ENCODE data around the gene NOTCH2.

The NOTCH2 gene

DNA sequence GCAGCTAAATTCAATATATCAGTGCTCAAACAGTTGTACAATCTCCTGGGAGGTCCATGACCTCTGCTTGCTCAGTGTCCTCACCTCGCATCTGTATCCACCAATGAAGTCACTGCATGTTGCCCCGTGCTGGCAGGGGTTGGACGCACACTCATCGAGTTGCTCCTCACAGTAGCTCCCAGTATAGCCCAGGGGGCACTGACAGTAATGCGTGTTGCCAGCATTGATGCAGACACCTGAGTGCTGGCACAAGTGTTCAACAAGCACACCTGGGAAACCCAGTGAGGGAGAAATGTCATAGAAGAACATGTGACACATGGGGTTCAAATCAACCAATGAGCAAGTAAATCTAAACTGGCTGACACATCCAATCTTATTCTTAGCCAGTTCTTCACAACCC is 132.3 kb downstream of the NOTCH2 start:
- DNase-seq = no peak

DNA sequence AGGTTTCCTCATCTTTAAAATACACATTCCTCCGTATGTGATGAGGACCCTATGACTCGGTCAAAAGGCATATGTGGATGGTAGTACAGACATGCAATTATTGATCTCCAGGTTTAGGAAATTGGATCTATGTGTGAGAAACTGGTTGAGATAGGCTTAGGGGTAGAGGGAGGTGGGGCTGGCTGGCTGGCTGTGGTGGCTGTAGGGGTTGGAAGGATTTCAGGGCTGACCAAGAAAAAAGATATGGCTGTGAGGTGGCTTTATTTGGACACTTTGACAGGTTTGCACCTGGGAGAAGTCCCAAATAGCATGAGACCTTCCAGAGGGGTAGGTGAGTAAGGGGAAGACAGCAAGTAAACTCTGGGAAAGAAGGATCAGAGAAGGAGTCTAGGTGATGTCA is 133.5 kb downstream of the NOTCH2 start:
- no peak for DNase-seq

DNA sequence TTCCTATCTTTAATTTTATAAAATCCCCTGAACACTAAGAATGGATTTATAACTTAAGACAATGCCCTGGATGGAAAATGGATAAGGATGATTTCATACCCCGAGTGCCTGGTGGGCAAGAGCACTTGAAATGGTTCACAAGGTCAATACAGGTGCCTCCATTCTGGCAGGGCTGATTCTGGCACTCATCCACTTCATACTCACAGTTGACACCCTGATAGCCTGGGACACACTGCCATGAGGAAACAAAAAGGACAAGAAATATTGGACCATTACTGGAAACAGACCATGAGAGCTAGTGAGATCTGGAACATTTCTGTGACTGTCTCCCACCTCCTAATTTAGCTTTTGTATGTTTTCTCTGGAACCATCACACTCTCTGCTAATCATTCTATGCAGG is 134.1 kb downstream of the NOTCH2 start:
- DNase-seq = no peak

DNA sequence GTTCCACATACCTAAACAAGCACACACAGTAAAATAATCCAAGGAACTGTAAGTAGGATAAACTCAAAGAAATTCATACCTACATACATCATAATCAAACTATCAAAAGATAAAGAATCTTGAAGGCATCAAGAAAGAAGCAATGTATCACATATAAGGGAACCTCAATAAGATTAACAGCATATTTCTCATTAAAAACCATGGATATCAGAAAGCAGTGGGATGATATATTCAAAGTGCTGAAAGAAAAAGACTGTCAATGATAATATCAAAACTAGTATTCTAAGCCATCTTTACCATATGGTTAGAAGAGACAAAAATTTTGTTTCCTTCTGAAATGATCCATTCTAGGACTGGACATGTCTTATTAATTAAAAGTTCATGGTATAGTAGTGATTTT is 136.1 kb downstream of the NOTCH2 start:
- no peak for DNase-seq

DNA sequence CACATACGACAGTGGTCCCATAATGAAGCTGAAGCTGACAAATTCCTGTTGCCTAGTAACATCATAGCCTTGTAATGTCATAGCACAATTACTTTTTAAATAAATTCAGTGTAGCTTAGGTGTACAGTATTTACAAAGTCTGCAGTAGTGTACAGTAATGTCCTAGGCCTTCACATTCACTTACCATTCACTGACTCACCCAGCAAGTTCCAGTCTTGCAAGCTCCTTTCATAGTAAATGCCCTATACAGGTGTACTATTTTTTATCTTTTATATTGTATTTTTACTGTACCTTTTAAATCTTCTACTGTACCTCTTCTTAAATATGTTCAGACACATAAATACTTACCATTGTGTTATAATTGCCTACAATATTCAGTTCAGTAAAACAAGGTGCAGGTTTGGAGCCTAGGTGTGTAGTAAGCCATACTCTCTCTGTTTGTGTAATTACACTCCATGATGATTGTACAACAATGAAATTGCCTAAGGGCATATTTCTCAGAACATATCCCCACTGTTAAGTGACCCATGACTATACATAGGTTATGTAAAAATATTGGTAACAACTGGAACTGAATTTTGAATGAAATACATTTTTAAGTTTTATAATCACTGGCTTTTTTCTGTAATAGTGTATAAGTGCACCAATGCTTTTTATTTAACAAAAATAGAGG is 139.7 kb downstream of the NOTCH2 start:
- no peak for DNase-seq

DNA sequence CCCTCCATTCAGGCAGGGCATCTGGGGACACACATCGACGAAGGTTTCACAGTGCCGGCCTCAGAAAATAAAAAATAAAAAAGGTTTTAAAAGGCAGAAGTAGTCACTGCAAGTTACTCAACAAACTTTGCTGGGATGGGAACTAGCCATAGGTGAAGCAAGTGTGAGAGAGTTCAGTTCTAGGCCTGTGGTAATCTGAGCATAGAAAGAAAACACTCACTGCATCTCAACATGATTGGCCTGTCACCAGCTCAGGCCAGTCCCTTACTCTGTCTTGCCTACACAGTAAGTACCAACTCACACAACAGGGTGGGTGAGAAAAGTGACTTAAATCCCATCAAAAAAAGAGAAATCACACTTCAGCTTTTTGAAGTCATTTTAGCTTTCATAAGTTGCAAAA is 142.9 kb downstream of the NOTCH2 start:
- DNase-seq = no peak

DNA sequence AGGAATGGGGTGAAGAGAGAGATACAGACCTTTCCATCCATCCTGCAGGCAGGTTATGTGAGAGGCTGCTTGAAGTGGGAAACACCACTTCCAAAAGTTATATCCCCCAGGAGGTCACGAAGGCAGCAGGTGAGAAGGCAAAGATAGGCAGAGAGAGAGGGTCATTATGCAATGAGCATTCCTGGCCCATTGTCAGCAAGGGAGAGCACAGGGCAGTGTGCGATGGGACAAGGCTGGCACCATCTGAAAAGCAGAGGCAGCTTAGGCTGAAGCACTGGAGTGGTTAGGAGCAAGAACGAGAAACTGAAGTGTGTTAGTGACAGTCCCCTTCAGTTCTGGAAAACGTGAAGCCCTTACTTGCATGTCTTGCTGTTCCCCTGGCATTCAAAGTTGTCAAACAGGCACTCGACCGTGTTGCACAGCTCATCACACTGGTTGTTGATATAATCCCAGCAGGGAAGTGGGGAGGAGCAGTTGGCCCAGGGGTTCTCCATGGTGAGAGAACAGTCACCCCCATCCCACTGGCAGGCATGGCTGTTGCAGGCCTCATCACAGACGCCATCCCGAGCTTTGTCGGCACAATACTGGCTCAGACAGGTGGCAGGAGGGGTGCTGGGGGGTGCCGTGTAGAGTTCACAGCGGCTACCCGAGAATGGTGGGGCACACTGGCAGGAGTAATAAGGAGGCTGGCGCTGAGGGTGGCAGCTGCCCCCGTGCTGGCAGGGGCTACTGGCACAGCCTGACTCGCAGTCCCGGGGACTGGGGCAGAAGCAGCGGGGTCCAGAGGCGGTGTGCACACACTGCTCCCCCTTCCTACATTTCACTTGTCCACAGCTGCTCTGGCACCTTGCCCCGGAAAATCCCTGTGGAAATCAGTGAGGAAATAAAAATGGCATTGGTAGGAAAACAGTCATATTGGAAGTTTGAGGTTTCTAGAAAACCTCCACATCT is 144.2 kb downstream of the NOTCH2 start:
- DNase-seq = no peak

DNA sequence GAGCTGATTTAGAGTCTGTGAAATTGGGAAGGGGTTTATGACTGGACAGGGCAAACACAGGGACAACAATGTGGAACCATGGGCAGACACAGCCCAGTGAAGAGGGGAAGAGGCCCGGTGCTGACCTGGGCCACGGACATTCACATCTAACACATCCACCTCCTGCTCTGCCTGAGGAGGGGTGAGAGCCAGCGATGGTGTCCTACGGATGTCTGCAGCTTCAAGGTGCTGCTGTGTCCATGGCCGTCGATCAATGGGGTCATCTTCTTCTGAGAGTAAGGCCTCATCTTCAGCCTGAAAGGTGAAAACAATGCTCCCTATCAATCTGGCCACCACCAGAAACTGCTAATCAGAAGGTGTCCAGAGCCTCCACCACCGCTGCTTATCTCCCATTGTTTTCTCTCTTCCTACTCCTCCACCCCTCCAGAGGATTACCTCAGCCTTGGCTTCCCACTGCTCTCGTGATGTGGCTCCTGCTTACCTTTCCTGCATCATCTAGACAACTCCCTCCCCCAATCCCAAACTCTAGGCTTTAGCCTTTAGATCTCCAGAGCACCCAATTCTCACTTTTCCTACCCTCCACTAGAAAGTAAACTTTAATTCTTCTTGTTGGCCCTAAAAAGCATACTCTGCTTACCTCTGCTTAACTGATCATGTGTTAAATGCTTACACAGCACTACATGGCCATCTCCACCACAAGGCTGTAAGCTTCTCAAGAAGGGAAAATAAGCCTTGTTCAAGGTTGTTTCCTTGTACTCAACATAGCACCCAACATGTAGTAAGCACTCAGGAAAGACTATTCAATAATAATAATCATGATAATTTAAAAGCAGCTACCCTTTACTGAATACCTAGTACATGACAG is 149.1 kb downstream of the NOTCH2 start:
- DNase-seq = no peak

DNA sequence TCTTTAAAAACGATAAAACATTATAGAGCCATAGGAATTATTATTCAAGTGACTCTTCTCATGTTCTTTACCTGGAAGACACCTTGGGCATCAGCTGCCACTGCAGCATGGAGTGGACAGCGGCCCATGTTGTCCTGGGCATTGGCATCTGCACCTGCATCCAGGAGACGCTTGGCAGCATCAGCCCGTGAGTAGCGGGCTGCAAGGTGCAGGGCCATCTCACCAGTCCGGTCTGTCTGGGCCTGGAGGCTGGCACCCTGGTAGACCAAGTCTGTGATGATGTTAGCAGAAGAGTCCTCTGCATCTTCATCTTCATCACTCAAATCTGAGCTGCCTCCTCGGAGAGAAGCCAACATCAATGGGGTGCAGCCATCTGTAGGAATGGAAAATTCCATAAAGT is 150.2 kb downstream of the NOTCH2 start:
- DNase-seq = no peak

DNA sequence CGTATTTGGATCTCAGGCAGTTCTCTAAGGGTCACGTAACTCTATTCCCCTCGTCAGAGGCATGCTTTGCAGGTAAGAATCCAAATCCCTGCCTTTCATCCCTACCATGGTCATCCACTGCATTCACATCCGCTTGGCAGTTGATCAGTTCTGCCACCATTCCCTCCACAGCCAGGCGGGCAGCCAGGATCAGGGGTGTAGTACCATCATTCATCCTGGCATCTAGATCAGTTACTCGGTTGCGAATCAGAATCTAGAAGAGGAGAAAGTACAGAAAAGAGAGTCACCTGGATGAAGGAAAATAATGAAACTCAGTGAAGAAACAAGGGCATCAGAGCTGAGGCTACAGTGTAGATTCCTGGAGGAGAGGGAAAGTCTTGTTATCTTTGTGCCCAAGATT is 151.2 kb downstream of the NOTCH2 start:
- DNase-seq = no peak

DNA sequence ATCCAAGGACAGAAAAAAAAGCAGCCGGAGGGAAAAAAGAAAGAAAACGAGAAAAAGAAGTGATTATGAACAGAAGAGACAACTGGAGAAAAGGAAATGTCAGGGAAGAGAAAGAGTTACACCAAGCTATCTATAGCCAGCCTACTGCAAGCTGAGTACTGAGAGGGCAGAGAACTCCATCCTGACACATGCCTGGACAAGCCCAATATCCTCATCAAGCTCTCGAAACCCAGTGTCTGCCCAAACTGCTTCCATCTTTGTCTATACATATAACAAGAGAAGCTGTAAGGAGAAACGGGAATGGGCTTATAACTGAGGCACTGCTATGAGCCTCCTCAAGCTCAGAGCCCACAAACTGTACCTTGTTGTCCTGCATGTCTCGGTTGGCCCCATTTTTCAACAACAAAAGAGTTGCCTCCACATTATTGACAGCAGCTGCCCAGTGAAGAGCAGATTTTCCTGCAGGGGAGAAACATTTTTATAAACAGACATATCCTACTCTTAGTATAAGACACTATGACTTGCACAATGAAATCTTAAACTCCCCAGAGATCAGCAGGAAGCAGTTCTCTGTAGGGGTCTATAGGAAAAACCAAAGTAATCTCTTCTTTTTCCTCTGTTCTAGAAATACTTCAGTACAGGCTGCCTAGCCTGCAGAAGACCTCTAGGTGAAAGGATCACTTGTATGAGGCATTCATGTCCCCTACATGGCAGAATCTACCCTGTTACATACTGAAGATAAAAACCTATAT is 152.0 kb downstream of the NOTCH2 start:
- DNase-seq = no peak

DNA sequence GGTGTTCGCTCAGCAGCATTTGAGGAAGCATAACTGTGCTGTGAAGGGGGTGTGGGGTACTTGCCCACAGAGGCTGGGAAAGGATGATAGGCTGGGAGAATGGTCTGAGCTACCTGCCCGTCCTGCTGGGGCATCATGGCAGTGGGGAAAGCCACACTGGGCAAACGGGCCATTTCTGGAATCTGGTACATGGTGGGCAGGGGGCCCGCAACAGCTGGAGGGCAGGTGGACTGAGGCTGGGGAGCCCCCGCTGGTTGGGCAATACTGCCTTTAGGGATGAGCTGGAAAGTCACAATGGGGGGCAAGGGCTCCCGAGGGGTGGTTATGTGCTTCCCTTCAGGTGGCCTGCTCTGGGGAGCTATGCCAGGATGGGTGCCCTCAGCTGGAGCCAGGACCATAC is 153.9 kb downstream of the NOTCH2 start:
- no peak for DNase-seq

DNA sequence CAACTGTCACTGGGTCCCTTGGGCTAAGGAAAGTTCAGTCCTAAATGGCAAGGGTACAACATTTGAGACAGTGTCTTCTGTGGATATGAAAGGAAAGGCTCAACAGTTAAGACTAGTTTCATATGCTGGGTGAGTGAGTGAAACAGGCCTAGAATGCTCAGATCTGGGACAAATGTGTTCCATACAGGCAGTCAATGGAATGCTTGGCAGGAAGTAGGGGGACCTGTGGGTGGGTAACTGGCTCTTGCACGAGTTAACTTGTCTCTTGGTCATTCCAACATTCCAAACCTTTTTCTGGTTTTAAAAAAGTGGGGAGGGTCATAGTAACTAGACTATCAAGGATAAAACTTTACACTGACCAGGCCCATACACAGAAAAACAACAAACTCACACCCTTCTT is 155.4 kb downstream of the NOTCH2 start:
- no peak for DNase-seq

DNA sequence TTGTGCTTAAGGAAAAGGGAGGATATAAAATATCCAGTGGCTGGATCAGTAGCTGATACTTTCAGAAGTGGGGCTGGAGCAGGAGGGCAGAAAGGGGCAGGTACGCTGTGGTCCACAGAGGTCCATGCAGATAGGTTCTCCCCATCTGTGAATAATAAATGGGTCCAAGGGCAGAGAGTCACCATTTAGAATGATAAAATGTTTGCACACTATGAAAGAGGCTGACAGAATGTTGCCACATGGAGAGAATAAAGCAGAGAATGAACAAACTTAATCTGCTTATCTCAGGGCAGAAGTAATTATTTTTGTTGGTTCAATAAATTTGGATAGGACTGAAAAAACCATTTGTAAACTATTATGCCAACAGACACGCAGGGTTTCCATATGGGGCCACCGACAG is 156.5 kb downstream of the NOTCH2 start:
- DNase-seq = no peak

DNA sequence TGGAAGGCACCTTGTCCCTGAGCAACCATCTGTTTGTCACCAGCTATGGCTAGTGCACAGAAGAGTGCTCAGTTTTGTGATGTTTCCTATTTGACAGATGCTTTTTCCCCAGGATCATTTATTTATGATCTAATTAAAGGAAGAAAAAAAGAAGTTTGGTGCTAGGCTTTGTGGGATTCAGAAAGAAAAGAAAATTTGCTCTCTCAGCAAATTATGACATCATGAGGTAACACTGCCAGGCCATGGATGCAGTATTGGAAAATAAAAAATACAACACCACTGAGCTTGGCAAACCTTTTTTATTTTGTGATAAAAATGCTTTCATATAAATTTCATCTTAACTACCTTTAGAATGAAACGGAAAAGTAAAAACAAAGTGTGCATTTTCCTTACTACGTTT is 157.7 kb downstream of the NOTCH2 start:
- DNase-seq = no peak

DNA sequence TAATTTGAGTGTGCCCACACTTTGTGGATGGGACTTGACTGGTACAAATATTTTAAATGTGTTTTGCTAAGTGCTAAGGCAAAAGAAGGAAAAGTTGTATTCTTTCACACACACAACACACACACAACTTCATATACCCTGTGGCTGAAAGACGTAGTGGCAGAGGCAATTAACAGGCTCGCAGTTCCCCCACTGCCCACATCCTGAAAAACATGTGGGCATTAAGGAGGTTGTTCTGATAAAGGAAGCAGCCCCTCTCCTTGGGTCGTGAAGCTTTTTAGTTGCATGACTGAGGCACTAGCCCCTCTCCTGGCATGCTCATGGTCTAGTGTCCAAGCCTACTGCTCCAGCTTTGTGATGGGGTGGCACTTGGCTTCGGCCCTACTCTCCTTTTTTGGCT is 158.8 kb downstream of the NOTCH2 start:
- no peak for DNase-seq

DNA sequence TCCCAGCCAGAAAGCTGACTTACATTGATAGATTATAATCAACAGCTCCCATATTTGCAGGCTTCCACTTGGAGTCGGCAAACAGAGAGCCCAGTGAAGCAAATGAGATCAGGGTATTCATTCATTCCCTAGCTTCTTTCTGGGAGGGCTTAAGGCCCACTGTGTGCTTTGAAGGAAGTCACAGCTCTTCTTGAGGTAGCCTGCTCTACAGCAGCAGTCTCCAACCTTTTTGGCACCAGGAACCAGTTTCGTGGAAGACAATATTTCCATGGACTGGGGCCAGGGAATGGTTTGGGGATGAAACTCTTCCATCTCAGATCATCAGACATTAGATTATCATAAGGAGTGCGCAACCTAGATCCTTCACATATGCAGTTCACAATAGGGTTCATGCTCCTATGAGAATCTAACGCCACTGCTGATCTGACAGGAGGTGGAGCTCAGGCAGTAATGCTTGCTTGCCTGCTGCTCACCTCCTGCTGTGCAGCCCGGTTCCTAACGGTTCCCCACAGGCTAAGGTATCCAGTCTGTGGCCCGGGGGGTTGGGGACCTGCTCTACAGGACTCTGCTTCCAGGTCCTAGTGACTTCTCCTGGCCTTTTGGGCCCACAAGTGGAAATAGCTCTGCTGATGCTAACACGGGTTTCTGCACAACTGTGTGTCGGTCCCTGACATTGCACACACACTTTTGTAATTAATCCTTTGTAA is 159.4 kb downstream of the NOTCH2 start:
- no peak for DNase-seq

DNA sequence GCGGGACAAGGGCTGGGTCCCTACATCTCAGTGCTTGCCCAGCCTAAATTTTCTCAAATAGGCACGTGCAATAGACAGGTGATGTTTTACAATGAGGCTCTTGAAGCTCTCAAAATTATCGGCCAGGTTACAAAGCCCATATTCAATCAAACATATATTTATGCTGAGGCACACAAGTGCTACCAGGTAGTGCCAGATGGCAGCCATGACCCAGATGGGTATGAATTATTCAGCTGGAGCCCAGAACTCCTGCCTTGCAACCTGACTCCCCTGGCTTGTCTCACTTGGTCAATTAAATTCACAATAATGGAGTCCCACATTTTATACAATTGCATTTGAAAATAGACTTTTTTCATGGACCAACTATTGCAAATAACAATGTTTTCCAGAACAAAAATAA is 160.8 kb downstream of the NOTCH2 start:
- DNase-seq = no peak

DNA sequence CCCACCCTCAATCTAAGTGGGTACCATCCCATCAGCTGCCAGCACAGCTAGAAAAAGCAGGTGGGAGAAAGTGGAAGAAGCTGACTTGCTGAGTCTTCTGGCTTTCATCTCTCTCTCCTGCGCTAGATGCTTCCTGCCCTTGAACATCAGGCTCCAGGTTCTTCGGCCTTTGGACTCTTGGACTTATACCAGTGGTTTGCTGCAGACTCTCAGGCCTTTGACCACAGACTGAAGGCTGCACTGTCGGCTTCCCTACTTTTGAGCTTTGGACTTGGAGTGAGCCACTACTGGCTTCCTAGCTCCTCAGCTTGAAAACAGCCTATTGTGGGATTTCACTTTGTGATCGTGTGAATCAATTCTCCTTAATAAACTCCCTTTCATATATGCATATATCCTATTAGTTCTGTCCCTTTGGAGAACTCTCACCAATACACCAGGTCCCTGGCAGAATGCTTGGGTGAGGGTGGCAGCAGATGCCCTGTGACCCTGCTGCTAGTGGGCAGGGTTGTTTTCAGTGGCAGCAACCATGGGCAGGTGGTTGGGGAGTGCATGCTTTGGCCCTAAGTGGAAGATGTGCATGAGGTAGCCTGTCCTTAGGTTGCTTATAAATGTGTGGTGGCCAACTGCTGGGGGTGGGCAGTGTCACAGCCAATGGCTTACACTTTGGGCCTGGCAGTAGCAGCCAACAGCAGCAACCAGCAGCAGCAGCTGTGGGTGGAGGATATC is 162.4 kb downstream of the NOTCH2 start:
- DNase-seq = no peak

DNA sequence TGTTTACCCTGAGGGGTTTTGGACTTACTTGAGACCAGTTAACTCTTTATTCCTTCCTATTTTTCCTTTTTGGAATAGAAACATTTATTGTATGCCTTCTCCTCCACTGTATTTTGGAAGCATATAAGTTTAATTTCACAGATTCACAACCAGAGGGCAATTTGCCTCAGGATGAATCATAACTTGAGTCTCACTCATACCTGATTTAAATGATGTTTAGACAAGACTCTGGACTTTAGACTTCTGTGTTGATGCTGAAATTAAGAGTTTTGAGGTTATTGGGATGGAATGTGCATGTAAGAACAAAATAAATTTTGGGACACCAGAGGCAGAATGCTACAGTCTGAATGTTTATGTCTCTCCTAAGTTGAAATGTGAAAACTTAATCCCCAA is 166.0 kb downstream of the NOTCH2 start:
- DNase-seq = no peak

DNA sequence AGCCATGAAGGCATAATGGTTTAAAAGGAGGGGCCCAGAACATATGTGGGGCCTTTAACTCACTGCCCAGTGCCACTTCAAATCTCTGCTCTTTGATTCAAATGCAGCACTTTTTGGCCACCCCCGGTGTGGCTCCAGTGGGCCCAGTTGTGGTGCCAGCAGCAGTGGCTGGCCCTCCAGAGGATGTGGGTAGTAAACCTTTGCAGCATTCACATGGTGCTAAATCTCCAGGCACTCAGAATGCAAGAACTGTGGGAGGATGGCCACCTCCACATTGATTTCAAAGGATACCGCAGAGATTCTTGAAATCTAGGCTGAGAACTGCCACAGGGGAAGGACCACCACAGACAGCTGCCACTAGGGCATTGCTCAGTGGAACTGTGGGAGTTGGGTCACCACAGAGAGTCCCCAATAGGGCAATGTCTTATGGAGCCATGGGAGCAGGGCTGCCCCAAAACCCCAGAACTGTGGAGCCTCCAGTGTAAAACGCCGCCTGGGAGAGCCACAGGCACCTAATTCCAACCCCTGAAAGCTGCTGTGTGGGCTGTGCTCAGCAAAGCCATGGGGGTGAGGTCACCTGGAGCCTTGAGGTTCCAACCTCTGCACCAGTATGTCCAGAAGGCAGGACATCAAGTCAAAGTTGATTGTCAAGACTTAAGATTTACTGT is 166.6 kb downstream of the NOTCH2 start:
- DNase-seq = no peak

Data from GF-D8 (cell line).